HepG2 (cell line): ENCODE measurements around the gene CD7. TPM values are rescaled to one million over a fixed set of nuclear protein-coding genes. Genes with fewer than 3 reads are reported as not detected.
A peak's percentile ranks its signal among the peaks of the same experiment; 100 is the strongest.

Experiments used
- ATAC-seq: fragments of 200-7000 bp; cut with Tn5 transposase; 3 replicates; pipeline ENCODE4 v1.9.1; 2020; ENCODE audit warnings: mild to moderate bottlenecking, moderate library complexity
- BruUV-seq: library from RNA; stranded (reverse); fragments of 400-500 nt; replicated peaks from 2 replicates; lab custom pipeline; 2021; lab: Mats Ljungman, UMichigan
- CTCF ChIA-PET: fragments of 300-600 bp; formaldehyde crosslinking; extraction: SDS; loops from one replicate; lab custom pipeline; 2021; ENCODE audit warnings: low total read pairs, inconsistent platforms, low intra/inter-chr PET ratio; lab: Yijun Ruan, JAX
- POLR2A ChIA-PET: fragments of 350-600 bp; sonication (Branson Sonifier 250); formaldehyde crosslinking; loops from one replicate; lab custom pipeline; 2020; ENCODE audit warnings: antibody characterized with exemption, inconsistent platforms; lab: Yijun Ruan, JAX
- DNase-seq: peaks from one replicate; pipeline ENCODE4 v3.0.0-alpha.2; 2015; ENCODE audit warnings: low spot score
- FAIRE-seq: peaks from 3 replicates; lab custom pipeline; 2011; peaks lifted over from hg19 to GRCh38; lab: Jason Lieb, UNC
- H2AFZ ChIP-seq: one replicate; pipeline ENCODE4 v1.6.1; 2011; ENCODE audit warnings: low read length, inconsistent platforms
- H3K27ac ChIP-seq: fragments of 300-600 bp; 3 replicates; pipeline ENCODE4 v1.8.0; 2011; ENCODE audit warnings: mixed run types, mild to moderate bottlenecking, mixed read lengths, low read length, inconsistent platforms; ENCODE audit not compliant: insufficient read depth; ENCODE audit errors: extremely low read length
- H3K27me3 ChIP-seq, 2 experiments: fragments of 200-600 bp in 1 of 2; 2 replicates in 1 of 2; 3 replicates in 1 of 2; pipeline versions ENCODE4 v1.6.0 to v1.8.0; 2011; ENCODE audit warnings: low read length in 2 of 2, mild to moderate bottlenecking in 2 of 2, moderate library complexity in 2 of 2, inconsistent platforms in 1 of 2; ENCODE audit not compliant: insufficient read depth in 2 of 2, control insufficient read depth in 1 of 2
- H3K36me3 ChIP-seq, 2 experiments: fragments of 200-600 bp in 1 of 2; replicated peaks in 1 of 2; 2 replicates in 1 of 2; 3 replicates in 1 of 2; pipeline versions ENCODE4 v1.5.1 to v1.8.0; 2011; ENCODE audit warnings: low read length in 2 of 2, inconsistent platforms in 1 of 2; ENCODE audit not compliant: insufficient read depth in 2 of 2, control insufficient read depth in 1 of 2
- H3K4me1 ChIP-seq: 2 replicates; pipeline ENCODE4 v1.5.1; 2012; ENCODE audit warnings: low read length, inconsistent platforms; ENCODE audit not compliant: insufficient read depth
- H3K4me2 ChIP-seq: 2 replicates; pipeline ENCODE4 v1.6.0; 2011; ENCODE audit warnings: low read depth, low read length, inconsistent platforms
- H3K4me3 ChIP-seq, 3 experiments: fragments of 200-600 bp in 1 of 3; sonication (generic), shearing (Covaris generic) in 1 of 3; replicated peaks in 1 of 3; 2 replicates each; pipeline ENCODE4 v1.5.1; 2011 to 2016; ENCODE audit warnings: low read length in 3 of 3, inconsistent platforms in 2 of 3, low read depth in 2 of 3, mild to moderate bottlenecking in 2 of 3, control low read depth in 1 of 3, mixed read lengths in 1 of 3; ENCODE audit not compliant: insufficient read depth in 1 of 3
- H3K79me2 ChIP-seq: one replicate; pipeline ENCODE4 v1.6.1; 2011; ENCODE audit warnings: low read length, inconsistent platforms; ENCODE audit not compliant: insufficient read depth
- H3K9ac ChIP-seq: 2 replicates; pipeline ENCODE4 v1.6.0; 2011; ENCODE audit warnings: mild to moderate bottlenecking, low read depth, low read length, inconsistent platforms; ENCODE audit not compliant: insufficient read depth
- H3K9me3 ChIP-seq: 2 replicates; pipeline ENCODE4 v1.5.1; 2012; ENCODE audit warnings: mild to moderate bottlenecking, low read length
- H4K20me1 ChIP-seq: 2 replicates; pipeline ENCODE4 v1.6.0; 2011; ENCODE audit warnings: inconsistent platforms, mild to moderate bottlenecking, low read length, moderate library complexity; ENCODE audit not compliant: insufficient read depth
- FOXO4 ChIP-seq: sonication (generic); formaldehyde crosslinking; conservative IDR thresholded peaks from 2 replicates; pipeline ENCODE4 v1.8.1; 2023; ENCODE audit warnings: missing genetic modification reagents
- KDM2A ChIP-seq: sonication (generic); formaldehyde crosslinking; IDR thresholded peaks from 2 replicates; pipeline ENCODE4 v1.4.0; 2020; ENCODE audit warnings: low read depth, missing genetic modification reagents, borderline replicate concordance
- KDM5A ChIP-seq: fragments of 200-600 bp; sonication (generic); IDR thresholded peaks from 2 replicates; pipeline ENCODE4 v1.7.0; 2018; ENCODE audit warnings: antibody characterized with exemption, mild to moderate bottlenecking, low read length, borderline replicate concordance
- MEIS1 ChIP-seq: sonication (generic); formaldehyde crosslinking; IDR thresholded peaks from 2 replicates; pipeline ENCODE4 v1.9.0; 2021; ENCODE audit warnings: mild to moderate bottlenecking, missing genetic modification reagents, moderate library complexity, borderline replicate concordance
- MYC ChIP-seq: sonication (generic); formaldehyde crosslinking; IDR thresholded peaks from 2 replicates; pipeline ENCODE4 v1.9.0; 2021; ENCODE audit warnings: missing genetic modification reagents, borderline replicate concordance
- NFIB ChIP-seq: sonication (generic); formaldehyde crosslinking; IDR thresholded peaks from 2 replicates; pipeline ENCODE4 v1.9.0; 2021; ENCODE audit warnings: missing genetic modification reagents, mild to moderate bottlenecking, borderline replicate concordance
- PPARG ChIP-seq: conservative IDR thresholded peaks from 2 replicates; pipeline ENCODE4 v1.6.1; 2016; ENCODE audit warnings: missing biosample characterization, missing genetic modification reagents
- ZBTB26 ChIP-seq: IDR thresholded peaks from 2 replicates; pipeline ENCODE4 v1.6.1; 2016; ENCODE audit warnings: missing compliant biosample characterization, missing genetic modification reagents, borderline replicate concordance
- ZBTB38 ChIP-seq: sonication (generic); formaldehyde crosslinking; IDR thresholded peaks from 2 replicates; pipeline ENCODE4 v1.5.1; 2020; ENCODE audit warnings: mild to moderate bottlenecking, missing genetic modification reagents
- ZFP36L1 ChIP-seq: sonication (generic); formaldehyde crosslinking; IDR thresholded peaks from 2 replicates; pipeline ENCODE4 v1.8.0; 2022; ENCODE audit warnings: mild to moderate bottlenecking, missing genetic modification reagents, moderate library complexity
- ZNF383 ChIP-seq: sonication (generic); formaldehyde crosslinking; IDR thresholded peaks from 2 replicates; pipeline ENCODE4 v1.4.0; 2020; ENCODE audit warnings: missing genetic modification reagents, mild to moderate bottlenecking, borderline replicate concordance
- ZNF460 ChIP-seq: sonication (generic); formaldehyde crosslinking; IDR thresholded peaks from 2 replicates; pipeline ENCODE4 v1.5.1; 2020; ENCODE audit warnings: missing genetic modification reagents, mild to moderate bottlenecking, borderline replicate concordance
- ZNF552 ChIP-seq: sonication (generic); formaldehyde crosslinking; IDR thresholded peaks from 2 replicates; pipeline ENCODE4 v1.9.0; 2022; ENCODE audit warnings: missing genetic modification reagents, mild to moderate bottlenecking, borderline replicate concordance
- ZNF672 ChIP-seq: sonication (generic); formaldehyde crosslinking; IDR thresholded peaks from 2 replicates; pipeline ENCODE4 v1.8.1; 2022; ENCODE audit warnings: missing genetic modification reagents
- ZSCAN31 ChIP-seq: sonication (generic); formaldehyde crosslinking; IDR thresholded peaks from 2 replicates; pipeline ENCODE4 v1.5.0; 2020; ENCODE audit warnings: low read depth, mild to moderate bottlenecking, missing genetic modification reagents
- WGBS: methylation state at CpG from one replicate; pipeline ENCODE4 v1.1.6; 2017; ENCODE audit warnings: low lambda C conversion rate; 5-methylcytosine and 5-hydroxymethylcytosine counted together
- in situ Hi-C: cut with HindIII; loops from 2 replicates; pipeline ENCODE4 v1.10.0; 2017; ENCODE audit warnings: low pct_unique_long_range_greater_than_20kb; ENCODE audit not compliant: extremely low pct_ligation_motif_present
- intact Hi-C: fragments of 100-400 bp; cut with micrococcal nuclease; formaldehyde crosslinking; loops from one replicate; pipeline ENCODE4 v1.10.0; 2022; ENCODE audit not compliant: unreplicated experiment
- polyA plus RNA-seq, 8 experiments: library from polyadenylated mRNA; depleted of rRNA in 3 of 8; stranded (reverse) in 7 of 8; unstranded in 1 of 8; fragments of >200 nt; fragmentation: Illumina TruSeq in 4 of 8; extraction: Trizol in 4 of 8; gene quantifications; 2 replicates each; pipeline versions ENCODE4 v1.2.1 to v1.2.3, GENCODE V29; 2011 to 2016; ENCODE audit warnings: low read depth in 4 of 8, missing spikeins in 1 of 8, mixed read lengths in 1 of 8; ENCODE audit not compliant: insufficient read depth in 1 of 8
- total RNA-seq, 5 experiments: library from RNA; depleted of rRNA; stranded (reverse); fragments of >200 nt; fragmentation: Illumina TruSeq; extraction: Trizol; gene quantifications; 2 replicates each; pipeline ENCODE4 v1.2.3, GENCODE V29; 2016; ENCODE audit warnings: low read depth in 1 of 5

Gene CD7
- total and polyA plus RNA-seq, 2 of the 13 experiments (the other 11 are each of a cell fraction or from before 2014, with no cell fraction given) = 67.6 to 76.4 TPM

- TF ChIP-seq KDM5A (no peak), ZSCAN31 (CRISPR knock-in tag) (no peak), MEIS1 (CRISPR knock-in tag) (no peak), ZBTB26 (no peak), ZFP36L1 (CRISPR knock-in tag) (no peak), ZNF383 (no peak), FOXO4 (CRISPR knock-in tag) (no peak), ZNF672 (0 out of 2 replicates have a peak, but pooled peaks have one; percentile 26), ZNF552 (CRISPR knock-in tag) (no peak)
Measured at GRCh38 chr17:82332669-82333278, 15.4 kb upstream of the CD7 start (continued).

DNA sequence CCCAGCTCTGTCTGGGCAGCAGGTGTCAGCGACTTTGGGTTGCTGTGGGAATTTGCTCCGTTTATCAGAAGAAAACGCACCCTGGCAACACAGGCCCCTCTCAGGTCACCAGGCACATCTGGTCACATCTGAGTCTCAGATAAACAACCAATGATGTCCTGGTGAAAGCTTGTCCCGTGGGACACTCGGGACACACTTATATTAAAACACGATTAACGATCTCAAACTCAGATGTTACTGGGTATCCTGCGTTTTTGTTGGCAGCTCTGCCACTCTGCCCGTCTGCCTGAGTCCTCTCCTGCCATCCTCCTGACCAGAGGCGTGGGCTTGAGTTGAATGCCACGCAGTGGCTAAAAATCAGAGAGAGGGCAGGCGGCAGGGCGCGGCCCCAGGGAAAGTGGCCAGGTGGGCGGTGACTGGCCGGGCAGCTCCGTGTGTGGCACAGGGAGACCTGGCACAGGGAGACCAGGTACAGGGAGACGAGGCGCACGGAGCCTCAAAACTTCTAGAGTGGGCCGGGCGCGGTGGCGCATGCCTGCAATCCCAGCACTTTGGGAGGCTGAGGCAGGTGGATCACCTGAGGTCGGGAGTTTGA is 14.0 kb upstream of the CD7 start:
- no peak overlapping the region for H3K4me3 ChIP-seq
- peaks cover 90% of the 10 kb centered on the region for H3K4me1 ChIP-seq
- H3K79me2 ChIP-seq = peaks cover 4% of the 10 kb centered on the region
- DNase-seq (no peak), ATAC-seq (no peak), FAIRE-seq (no peak)
- no peak overlapping the region for H3K9ac ChIP-seq
- ChIA-PET POLR2A (interaction anchor here (0.9 to 20.8 kb wide), 6 partner anchors 10 to 89 kb away, joined by 3 to 270 read pairs (median 17); no protein-coding TSS in a partner anchor), CTCF (no interaction called here)
- H4K20me1 ChIP-seq = no peaks in the 10 kb centered on the region
- intact Hi-C loops = loop anchor here (10.0 kb wide), 1 partner anchor 183 kb away; the partner anchor contains the start of gene FOXK2
- no peaks in the 10 kb centered on the region for H3K27me3 ChIP-seq
- no peaks in the 10 kb centered on the region for H3K9me3 ChIP-seq
- in situ Hi-C loops = no loop called here
- no TSS peak for BruUV-seq
- no peak overlapping the region for H3K4me2 ChIP-seq
- no peak overlapping the region for H3K27ac ChIP-seq
- 94% methylated on average over 24 of the region's 25 CpGs for WGBS
- H2AFZ ChIP-seq = no peak overlapping the region
- no peaks in the 10 kb centered on the region for H3K36me3 ChIP-seq
- TF ChIP-seq ZNF460 (CRISPR knock-in tag) = peak; percentile 34; the same call in 1 of the 2 replicates
- 0 out of 2 replicates have a peak, but pooled peaks have one; percentile 14 for TF ChIP-seq MYC (CRISPR knock-in tag)
- peak; percentile 19; the same call in 1 of the 2 replicates for TF ChIP-seq ZBTB38 (CRISPR knock-in tag)
- TF ChIP-seq KDM2A (CRISPR knock-in tag) = no peak
- TF ChIP-seq NFIB (CRISPR knock-in tag) = no peak
- no peak for TF ChIP-seq PPARG
